GM12801 (cell line): ENCODE results near the gene RPL37.

ENCODE experiments used
- TF ChIP-seq, protein P1 (sequence below): IDR thresholded peaks from one replicate; pipeline ENCODE4 v1.5.1; 2011; ENCODE audit warnings: control low read depth; ENCODE audit not compliant: insufficient read length; ENCODE audit errors: extremely low read depth

RPL37 gene

DNA sequence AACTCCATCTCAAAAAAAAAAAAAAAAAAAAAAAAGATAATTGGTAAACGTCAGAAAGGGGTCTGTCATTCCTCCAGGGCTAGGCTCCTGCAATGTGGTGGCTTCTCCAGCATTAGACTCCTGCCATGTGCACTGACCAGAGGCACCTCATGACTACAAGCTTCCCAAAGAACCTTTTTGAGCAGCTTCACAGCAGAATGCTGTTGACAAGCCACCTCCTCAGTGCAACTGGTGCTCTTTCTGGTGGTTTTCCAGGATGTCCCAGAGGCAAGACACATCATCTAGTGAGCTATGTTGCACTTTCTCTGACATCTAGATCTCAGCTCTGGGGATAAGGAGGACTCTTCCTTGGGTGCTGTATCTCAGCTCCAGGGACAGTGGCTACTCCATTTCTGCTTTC, 11.6 kb downstream of the RPL37 start:
- TF ChIP-seq, protein P1, sequence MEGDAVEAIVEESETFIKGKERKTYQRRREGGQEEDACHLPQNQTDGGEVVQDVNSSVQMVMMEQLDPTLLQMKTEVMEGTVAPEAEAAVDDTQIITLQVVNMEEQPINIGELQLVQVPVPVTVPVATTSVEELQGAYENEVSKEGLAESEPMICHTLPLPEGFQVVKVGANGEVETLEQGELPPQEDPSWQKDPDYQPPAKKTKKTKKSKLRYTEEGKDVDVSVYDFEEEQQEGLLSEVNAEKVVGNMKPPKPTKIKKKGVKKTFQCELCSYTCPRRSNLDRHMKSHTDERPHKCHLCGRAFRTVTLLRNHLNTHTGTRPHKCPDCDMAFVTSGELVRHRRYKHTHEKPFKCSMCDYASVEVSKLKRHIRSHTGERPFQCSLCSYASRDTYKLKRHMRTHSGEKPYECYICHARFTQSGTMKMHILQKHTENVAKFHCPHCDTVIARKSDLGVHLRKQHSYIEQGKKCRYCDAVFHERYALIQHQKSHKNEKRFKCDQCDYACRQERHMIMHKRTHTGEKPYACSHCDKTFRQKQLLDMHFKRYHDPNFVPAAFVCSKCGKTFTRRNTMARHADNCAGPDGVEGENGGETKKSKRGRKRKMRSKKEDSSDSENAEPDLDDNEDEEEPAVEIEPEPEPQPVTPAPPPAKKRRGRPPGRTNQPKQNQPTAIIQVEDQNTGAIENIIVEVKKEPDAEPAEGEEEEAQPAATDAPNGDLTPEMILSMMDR: no peak

DNA sequence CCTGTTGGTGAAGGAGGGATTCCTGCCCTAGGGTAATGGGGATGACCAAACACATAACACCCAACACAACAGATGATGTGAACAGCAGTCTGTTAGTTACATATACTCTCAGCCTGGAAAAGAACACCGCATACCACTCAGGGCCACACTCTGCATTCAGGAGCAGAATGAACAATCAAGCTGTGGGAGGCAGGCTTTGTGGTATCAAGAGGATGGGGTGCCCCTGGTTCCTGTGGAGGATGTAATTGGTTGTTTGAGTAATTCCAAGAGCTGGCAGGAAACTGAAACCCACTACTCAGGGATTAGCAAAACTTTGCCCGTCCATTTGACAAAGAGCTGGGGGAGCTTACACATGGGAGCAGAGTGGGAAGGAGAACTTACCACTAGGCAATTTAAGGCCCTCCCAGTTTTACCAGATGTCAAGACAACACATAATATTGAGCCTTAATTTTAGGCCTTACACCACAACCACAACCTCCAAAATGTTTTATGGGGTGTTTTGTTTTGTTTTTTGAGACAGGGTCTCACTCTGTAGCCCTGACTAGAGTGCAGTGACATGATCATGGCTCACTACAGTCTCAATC, 21.2 kb downstream of the RPL37 start:
- TF ChIP-seq, protein P1: no peak

DNA sequence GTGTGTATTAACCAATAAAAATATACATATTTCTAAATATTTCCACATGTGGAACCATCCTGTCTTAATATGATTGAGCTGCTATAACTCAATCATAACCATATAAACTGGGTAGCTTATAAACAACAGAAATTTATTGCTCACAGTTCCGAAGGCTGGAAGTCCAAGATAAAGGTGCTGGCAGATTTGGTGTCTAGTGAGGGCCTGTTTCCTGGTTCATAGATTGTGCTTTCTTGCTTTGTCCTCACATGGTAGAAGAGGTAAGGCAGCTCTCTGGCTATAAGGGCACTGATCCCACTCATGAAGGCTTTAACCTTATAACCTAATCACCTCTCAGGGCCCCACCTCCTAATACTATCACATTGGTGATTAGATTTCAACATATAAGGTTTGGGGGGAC, 22.9 kb downstream of the RPL37 start:
- TF ChIP-seq, protein P1: no peak

DNA sequence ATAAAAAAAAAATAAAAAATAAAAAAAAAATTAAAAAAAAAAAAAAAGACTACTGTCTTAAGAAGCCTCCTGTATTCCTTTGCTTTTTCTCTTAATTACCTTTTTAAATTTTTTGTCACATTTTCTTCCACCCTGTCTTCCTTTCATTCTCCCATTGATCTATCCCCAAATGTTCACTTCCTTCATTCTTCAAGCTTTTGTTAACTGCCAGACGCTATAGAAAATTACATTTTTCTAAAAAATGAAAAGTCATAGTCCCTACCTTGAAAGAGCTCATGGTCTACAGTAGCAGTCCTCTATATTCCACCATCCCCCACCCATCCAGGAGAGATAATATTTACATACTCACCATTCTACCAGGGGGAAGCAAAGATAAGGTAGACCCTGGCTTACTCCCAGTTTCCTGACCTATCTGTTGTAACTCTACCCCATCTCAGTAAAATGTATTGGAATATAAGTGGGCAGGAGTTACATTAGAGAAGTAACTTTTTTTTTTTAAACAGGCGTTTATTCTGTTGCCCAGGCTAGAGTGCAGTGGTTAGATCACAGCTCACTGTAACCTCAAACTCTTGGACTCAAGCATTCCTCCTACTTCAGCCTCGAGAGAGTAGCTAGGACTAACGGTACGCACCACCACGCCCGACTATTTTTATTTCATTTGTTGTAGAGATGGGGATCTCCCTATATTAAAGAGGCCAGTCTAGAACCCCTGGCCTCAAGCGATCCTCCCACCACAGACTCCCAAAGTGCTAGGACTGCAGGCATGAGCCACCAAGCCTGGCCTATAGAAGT, 33.1 kb downstream of the RPL37 start:
- TF ChIP-seq, protein P1: no peak

DNA sequence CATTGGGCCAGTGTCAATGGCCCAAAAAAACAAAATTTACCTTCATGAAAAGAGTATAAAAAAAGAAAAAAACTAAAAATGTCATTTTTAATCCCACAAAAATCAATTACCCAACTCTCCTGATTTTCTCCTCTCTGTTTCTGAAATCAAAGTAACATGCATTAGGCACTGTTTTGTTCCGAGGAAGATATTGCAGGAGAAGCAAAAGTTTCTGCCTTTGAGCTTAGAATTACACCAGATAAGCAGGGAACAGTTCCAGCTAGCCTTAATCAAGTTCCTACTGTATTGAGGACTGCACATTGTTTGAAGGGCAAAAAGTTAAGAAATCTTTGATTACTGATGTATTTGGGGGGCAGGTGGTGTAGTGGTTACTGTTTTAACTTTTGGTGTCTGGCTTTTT, 35.8 kb downstream of the RPL37 start:
- TF ChIP-seq, protein P1: no peak

DNA sequence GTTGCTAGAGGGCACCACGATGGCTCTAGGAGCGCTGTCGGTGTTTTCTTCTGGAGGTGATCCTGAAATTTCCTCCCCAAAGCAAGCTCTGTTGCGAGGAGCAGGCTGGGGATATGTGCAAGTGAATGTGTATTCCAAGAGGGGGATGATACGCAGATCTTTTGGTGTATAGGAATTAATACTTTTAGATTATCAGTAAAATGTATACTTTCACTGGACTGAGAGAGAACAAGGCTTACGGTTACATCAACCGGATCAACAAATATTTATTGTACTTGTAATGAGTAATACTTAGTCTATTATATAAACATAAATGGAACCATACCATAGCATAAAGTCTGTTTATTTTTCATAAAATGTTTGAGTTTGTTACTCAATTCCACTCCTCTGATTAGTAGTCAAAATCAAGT, 36.2 kb downstream of the RPL37 start:
- TF ChIP-seq, protein P1: no peak

DNA sequence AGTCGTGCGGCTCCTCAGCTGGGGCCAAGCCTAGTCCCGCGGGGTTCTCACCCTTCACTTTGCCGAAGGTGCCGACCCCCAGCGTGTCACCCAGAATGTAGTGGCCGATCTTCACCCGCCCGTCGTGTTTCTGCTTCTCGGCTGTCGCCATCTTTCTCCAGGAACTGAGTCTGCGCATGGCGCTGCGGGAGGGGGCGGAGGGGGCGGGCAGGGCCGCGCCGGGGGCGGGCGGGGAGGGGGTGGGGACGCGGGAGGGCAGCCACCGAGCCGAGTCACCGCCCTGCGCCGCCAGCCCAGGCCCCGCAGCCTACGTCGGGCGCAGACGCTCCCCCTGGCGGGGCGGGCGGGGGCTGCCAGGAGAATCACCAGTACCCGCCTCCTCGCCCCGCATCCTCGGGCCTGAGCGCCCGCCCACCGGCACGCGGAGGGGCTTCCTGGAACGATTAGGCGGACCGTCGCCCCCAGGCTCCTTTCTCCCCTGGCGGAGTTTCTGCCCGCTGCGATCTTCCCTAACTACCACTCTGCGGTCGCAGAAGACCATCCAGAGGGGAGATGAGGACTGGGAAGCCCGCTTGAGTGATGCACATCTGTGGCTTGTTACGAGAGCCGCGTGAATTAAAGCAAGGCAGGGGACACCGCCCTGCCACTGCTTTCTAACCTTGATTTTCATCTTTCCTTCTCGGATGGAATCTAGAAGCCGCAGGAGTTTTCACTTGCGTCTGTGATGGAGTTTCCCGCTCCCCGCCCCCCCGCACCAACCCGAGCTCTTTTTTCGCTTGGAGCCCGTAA, 36.8 kb downstream of the RPL37 start, which contains the start of gene PRKAA1:
Gene PRKAA1 (minus strand): TSS at position 363 of the 789 bp plus-strand sequence. CDS start 185 bp downstream, at position 178.
- TF ChIP-seq, protein P1: no peak
